Activated naive CD4-positive, alpha-beta T cell treated with anti-CD3 and anti-CD28 coated beads, Interleukin-2, amount 10 ng/mL, durations not matched to agents 7 days and 5 days (primary cell): Measurements from ENCODE around the gene DGCR8.
"Not testable (repeated sequence)": the region's sequence is repeated elsewhere in the genome, so short reads cannot be mapped to it uniquely, and the experiment has no call there.

Experiments used
- CTCF ChIA-PET: fragments of 350-600 bp; sonication (Branson Sonifier 250); formaldehyde crosslinking; loops from one replicate; lab custom pipeline; 2021; ENCODE audit warnings: antibody characterized with exemption; lab: Charles Lee
- DNase-seq: peaks from one replicate; pipeline ENCODE4 v3.0.0-alpha.2; 2020
- H3K27ac Mint-ChIP-seq: one replicate; pipeline ENCODE4 v1.8.0; 2021; ENCODE audit warnings: mild to moderate bottlenecking, moderate library complexity, mixed read lengths
- H3K27me3 Mint-ChIP-seq: one replicate; pipeline ENCODE4 v1.8.0; 2021; ENCODE audit warnings: mild to moderate bottlenecking, mixed read lengths
- H3K36me3 Mint-ChIP-seq: one replicate; pipeline ENCODE4 v1.8.0; 2021; ENCODE audit warnings: mixed read lengths
- H3K4me1 Mint-ChIP-seq: one replicate; pipeline ENCODE4 v1.8.0; 2021; ENCODE audit warnings: mixed read lengths
- H3K4me3 Mint-ChIP-seq: one replicate; pipeline ENCODE4 v1.8.0; 2021; ENCODE audit warnings: mild to moderate bottlenecking, moderate library complexity, mixed read lengths
- H3K9me3 Mint-ChIP-seq: one replicate; pipeline ENCODE4 v1.8.0; 2021; ENCODE audit warnings: mixed read lengths

The DGCR8 gene

DNA sequence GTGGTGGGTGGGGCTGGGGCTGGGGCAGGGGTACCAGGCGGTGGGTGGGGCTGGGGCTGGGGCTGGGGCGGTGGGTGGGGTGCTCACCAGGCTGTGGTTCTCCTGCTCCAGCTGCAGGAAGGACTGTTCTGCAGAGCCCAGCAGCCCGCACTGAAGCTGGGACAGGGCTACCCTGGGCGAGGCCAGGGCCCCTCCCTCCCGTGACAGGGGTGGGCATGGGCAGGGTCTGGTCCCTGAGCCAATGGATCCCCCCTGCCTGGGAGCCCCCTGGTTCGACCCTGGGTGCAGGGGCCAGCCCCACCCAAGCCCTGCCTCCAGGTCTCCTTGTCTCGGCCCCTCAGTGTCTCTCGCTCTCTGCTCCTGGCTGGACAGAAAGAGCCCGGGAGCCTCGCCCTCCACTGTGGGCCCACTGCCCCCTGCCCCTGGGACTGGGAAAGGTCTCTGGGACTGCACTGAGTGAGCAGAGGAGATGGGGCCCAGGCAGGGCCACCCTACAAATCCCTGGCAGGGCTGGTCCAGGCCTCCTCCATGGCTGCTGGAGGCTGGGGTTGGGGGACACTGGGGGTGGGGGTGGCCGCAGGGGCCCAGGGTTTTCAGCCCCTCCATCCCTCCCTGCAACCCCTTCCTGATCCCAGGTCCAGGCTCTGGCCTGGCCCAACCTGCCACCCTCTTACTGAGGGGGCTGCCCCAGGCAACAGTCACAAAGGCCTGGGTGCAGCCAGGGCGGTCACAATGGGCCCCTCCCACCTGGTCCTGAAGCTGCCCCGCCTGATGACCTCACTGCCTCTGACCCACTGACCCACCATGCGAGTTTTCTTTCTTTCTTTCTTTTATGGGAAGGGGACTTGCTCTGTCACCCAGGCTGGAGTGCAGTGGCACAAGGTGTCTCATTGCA is 70.6 kb downstream of the DGCR8 start, which contains the start of gene CCDC188:
TSS of gene CCDC188 (minus strand) at position 675 of the 895 bp plus-strand sequence. CDS start at position 606, 69 bp downstream.
- Mint-ChIP-seq H3K27me3 (peaks cover 13% of the 10 kb centered on the region), H3K9me3 (no peaks in the 10 kb centered on the region), H3K4me1 (peaks cover 2% of the 10 kb centered on the region), H3K36me3 (no peaks in the 10 kb centered on the region), H3K4me3 (no peak within 1 kb of the TSS), H3K27ac (no peak within 1 kb of the TSS)
- CTCF ChIA-PET, result no interaction called here
- DNase-seq, result no peak

- H3K4me3 Mint-ChIP-seq, result no peak overlapping the region
- H3K9me3 Mint-ChIP-seq, result no peaks in the 10 kb centered on the region
- no peak for DNase-seq
- H3K4me1 Mint-ChIP-seq, result peaks cover 2% of the 10 kb centered on the region
- H3K27ac Mint-ChIP-seq, result no peak overlapping the region
- peaks cover 19% of the 10 kb centered on the region for H3K27me3 Mint-ChIP-seq
- CTCF ChIA-PET, result no interaction called here
- no peaks in the 10 kb centered on the region for H3K36me3 Mint-ChIP-seq
Observed at GRCh38 chr22:20151276-20151588, 71.2 kb downstream of the DGCR8 start.

GRCh38 chr22:20152464-20152890 is 72.4 kb downstream of the DGCR8 start:
- Mint-ChIP-seq H3K36me3 (no peaks in the 10 kb centered on the region), H3K4me1 (peaks cover 5% of the 10 kb centered on the region), H3K4me3 (no peak overlapping the region), H3K27ac (no peak overlapping the region), H3K9me3 (no peaks in the 10 kb centered on the region), H3K27me3 (peaks cover 26% of the 10 kb centered on the region)
- CTCF ChIA-PET, result no interaction called here
- no peak for DNase-seq

GRCh38 chr22:20153945-20154344 is 73.9 kb downstream of the DGCR8 start:
- Mint-ChIP-seq H3K4me1 (peaks cover 5% of the 10 kb centered on the region), H3K36me3 (no peaks in the 10 kb centered on the region), H3K27me3 (peaks cover 35% of the 10 kb centered on the region), H3K27ac (no peak overlapping the region), H3K9me3 (no peaks in the 10 kb centered on the region), H3K4me3 (no peak overlapping the region)
- DNase-seq, result no peak
- CTCF ChIA-PET, result no interaction called here

GRCh38 chr22:20154602-20155187 is 74.7 kb downstream of the DGCR8 start:
- no peak overlapping the region for H3K4me3 Mint-ChIP-seq
- H3K36me3 Mint-ChIP-seq, result no peaks in the 10 kb centered on the region
- no peaks in the 10 kb centered on the region for H3K9me3 Mint-ChIP-seq
- no peak for DNase-seq
- H3K27me3 Mint-ChIP-seq, result peaks cover 41% of the 10 kb centered on the region
- peaks cover 5% of the 10 kb centered on the region for H3K4me1 Mint-ChIP-seq
- no peak overlapping the region for H3K27ac Mint-ChIP-seq
- CTCF ChIA-PET, result no interaction called here

- H3K27ac Mint-ChIP-seq, result no peak overlapping the region
- peaks cover 46% of the 10 kb centered on the region for H3K27me3 Mint-ChIP-seq
- H3K9me3 Mint-ChIP-seq, result no peaks in the 10 kb centered on the region
- H3K36me3 Mint-ChIP-seq, result no peaks in the 10 kb centered on the region
- CTCF ChIA-PET, result interaction anchor here (2.8 kb wide), 1 partner anchor 129 kb away, joined by 18 read pairs; no protein-coding TSS in a partner anchor
- peak; percentile 66 for DNase-seq
- H3K4me3 Mint-ChIP-seq, result no peak overlapping the region
- H3K4me1 Mint-ChIP-seq, result peaks cover 5% of the 10 kb centered on the region
Observed at GRCh38 chr22:20155330-20156041, 75.4 kb downstream of the DGCR8 start.

DNA sequence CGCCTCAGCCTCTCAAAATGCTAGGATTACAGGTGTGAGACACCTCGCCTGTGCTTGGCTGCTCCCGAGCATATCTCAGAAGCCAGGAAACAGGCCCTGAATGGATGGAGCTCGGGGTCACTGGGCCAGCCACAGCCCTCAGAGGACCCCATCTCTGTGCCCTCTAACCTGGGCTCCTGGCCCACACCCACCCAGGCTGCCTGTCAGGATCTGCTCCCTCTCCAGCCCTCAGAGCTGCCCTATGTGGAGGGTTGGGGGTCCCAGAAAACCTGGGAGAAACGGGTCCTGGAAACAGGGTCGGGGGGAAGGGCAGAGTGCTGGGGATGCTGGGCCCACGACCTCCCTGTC is 76.0 kb downstream of the DGCR8 start:
- Mint-ChIP-seq H3K27ac (no peak overlapping the region), H3K27me3 (peaks cover 46% of the 10 kb centered on the region), H3K4me1 (peaks cover 5% of the 10 kb centered on the region), H3K4me3 (no peak overlapping the region), H3K36me3 (no peaks in the 10 kb centered on the region), H3K9me3 (no peaks in the 10 kb centered on the region)
- DNase-seq, result no peak
- CTCF ChIA-PET, result interaction anchor here (0.8 to 2.8 kb wide), 3 partner anchors 68 to 130 kb away, joined by 3 to 18 read pairs (median 8); no protein-coding TSS in a partner anchor

- peak; percentile 91 for DNase-seq
- CTCF ChIA-PET, result interaction anchor here (0.7 to 2.8 kb wide), 13 partner anchors 12 to 477 kb away, joined by 3 to 18 read pairs (median 3); no protein-coding TSS in a partner anchor
- Mint-ChIP-seq H3K4me1 (peaks cover 5% of the 10 kb centered on the region), H3K27ac (no peak overlapping the region), H3K36me3 (no peaks in the 10 kb centered on the region), H3K27me3 (peaks cover 46% of the 10 kb centered on the region), H3K9me3 (no peaks in the 10 kb centered on the region), H3K4me3 (no peak overlapping the region)
Observed at GRCh38 chr22:20156611-20157429, 76.8 kb downstream of the DGCR8 start.

DNA sequence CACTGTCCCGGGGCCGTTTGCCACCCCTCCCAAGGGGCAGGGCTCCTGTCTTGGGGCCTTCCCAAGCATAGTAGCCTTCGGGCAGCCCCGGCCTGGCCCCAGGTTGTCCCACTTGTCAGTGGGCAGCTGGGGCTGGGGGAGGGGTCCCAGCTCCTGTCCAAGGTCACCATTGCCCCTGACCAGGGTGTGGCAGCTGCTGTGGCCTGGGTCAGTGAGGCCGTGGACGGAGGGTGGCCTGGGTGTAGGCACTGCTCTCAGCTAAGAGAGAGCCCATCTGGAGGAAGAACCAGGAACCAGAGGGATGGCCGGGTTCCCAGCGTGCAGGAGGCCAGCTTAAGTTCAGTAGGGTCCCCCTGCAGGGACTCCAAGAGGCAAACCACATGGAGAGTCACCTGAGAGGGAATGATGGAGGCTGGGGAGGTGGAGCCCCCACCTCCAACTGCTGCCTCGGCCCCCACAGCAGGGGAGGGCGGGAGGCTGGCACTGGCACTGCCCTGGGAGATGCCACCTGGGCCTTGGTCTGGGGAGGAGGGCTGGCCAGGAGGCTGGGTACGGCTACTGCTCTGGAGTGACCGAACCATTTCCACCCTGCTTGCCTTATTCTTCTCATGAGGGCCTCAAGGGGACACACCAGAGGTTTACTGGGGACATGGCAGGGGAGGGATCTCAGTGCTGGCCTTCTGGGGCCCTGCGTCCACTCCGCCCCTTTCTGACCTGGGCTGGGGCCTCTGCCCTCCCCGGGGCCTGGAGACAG is 77.6 kb downstream of the DGCR8 start:
- peaks cover 42% of the 10 kb centered on the region for H3K27me3 Mint-ChIP-seq
- no peak overlapping the region for H3K27ac Mint-ChIP-seq
- no peaks in the 10 kb centered on the region for H3K9me3 Mint-ChIP-seq
- peaks cover 5% of the 10 kb centered on the region for H3K4me1 Mint-ChIP-seq
- no peaks in the 10 kb centered on the region for H3K36me3 Mint-ChIP-seq
- no peak for DNase-seq
- no peak overlapping the region for H3K4me3 Mint-ChIP-seq
- CTCF ChIA-PET, result interaction anchor here (0.7 to 2.8 kb wide), 11 partner anchors 13 to 478 kb away, joined by 3 to 18 read pairs (median 3); no protein-coding TSS in a partner anchor

- no peaks in the 10 kb centered on the region for H3K9me3 Mint-ChIP-seq
- no peak overlapping the region for H3K4me3 Mint-ChIP-seq
- H3K4me1 Mint-ChIP-seq, result peaks cover 5% of the 10 kb centered on the region
- no peak for DNase-seq
- CTCF ChIA-PET, result interaction anchor here (0.9 kb wide), 1 partner anchor 80 kb away, joined by 4 read pairs; no protein-coding TSS in a partner anchor
- H3K27ac Mint-ChIP-seq, result no peak overlapping the region
- H3K27me3 Mint-ChIP-seq, result peaks cover 36% of the 10 kb centered on the region
- no peaks in the 10 kb centered on the region for H3K36me3 Mint-ChIP-seq
Observed at GRCh38 chr22:20158391-20159036, 78.5 kb downstream of the DGCR8 start.

GRCh38 chr22:20159076-20159475 is 79.0 kb downstream of the DGCR8 start:
- H3K27ac Mint-ChIP-seq, result no peak overlapping the region
- DNase-seq, result no peak
- H3K36me3 Mint-ChIP-seq, result no peaks in the 10 kb centered on the region
- CTCF ChIA-PET, result interaction anchor here (0.9 kb wide), 1 partner anchor 79 kb away, joined by 4 read pairs; no protein-coding TSS in a partner anchor
- H3K4me1 Mint-ChIP-seq, result peaks cover 5% of the 10 kb centered on the region
- peaks cover 36% of the 10 kb centered on the region for H3K27me3 Mint-ChIP-seq
- no peak overlapping the region for H3K4me3 Mint-ChIP-seq
- peaks cover under 1% of the 10 kb centered on the region for H3K9me3 Mint-ChIP-seq

- CTCF ChIA-PET, result interaction anchor here (0.7 to 0.9 kb wide), 2 partner anchors 79 to 252 kb away, joined by 4 read pairs; no protein-coding TSS in a partner anchor
- peaks cover 36% of the 10 kb centered on the region for H3K27me3 Mint-ChIP-seq
- not testable (repeated sequence) for H3K4me1 Mint-ChIP-seq, H3K27ac Mint-ChIP-seq, H3K36me3 Mint-ChIP-seq, DNase-seq, H3K9me3 Mint-ChIP-seq, H3K4me3 Mint-ChIP-seq
Observed at GRCh38 chr22:20159531-20159930, 79.5 kb downstream of the DGCR8 start.
